ENCODE measurements around the gene CYB5RL. TPM values are rescaled to one million over a fixed set of nuclear protein-coding genes. Genes with fewer than 3 reads are reported as not detected.

CYB5RL gene
- total and polyA plus RNA-seq, 2 donors (not counting 3 experiments of a cell fraction or from before 2014, with no cell fraction given), result 5.8 to 8.6 TPM

- BruUV-seq (replicated peaks), result no TSS peak
Observed at GRCh38 chr1:54171606-54172005, 28.2 kb downstream of the CYB5RL start.

GRCh38 chr1:54171016-54171415, 28.8 kb downstream of the CYB5RL start:
- CTCF ChIA-PET, result interaction anchor here (0.9 to 1.6 kb wide), 3 partner anchors 10 to 46 kb away, joined by 3 to 5 read pairs (median 3); no protein-coding TSS in a partner anchor
- intact Hi-C loops (cut with micrococcal nuclease), result no loop called here

More at GRCh38 chr1:54171606-54172005, 28.2 kb downstream of the CYB5RL start:
- Histone ChIP-seq H3K27me3 (ENCODE audit: control insufficient read depth in 2 of 2, insufficient read depth in 2 of 2, low read length in 2 of 2) (no peaks in the 10 kb centered on the region), H3K4me2 (ENCODE audit: insufficient read depth, low read length) (no peak overlapping the region), H2AFZ (ENCODE audit: low read depth, low read length) (no peak overlapping the region), H4K20me1 (replicated peaks; ENCODE audit: control insufficient read depth, extremely low read depth, insufficient read depth, low read length) (no peaks in the 10 kb centered on the region), H3K4me1 (ENCODE audit: control insufficient read depth, extremely low read depth, insufficient read depth, low read length) (peaks cover 17% of the 10 kb centered on the region), H3K36me3 (ENCODE audit: control insufficient read depth in 2 of 2, extremely low read depth in 1 of 2, insufficient read depth in 2 of 2, low read length in 2 of 2) (no peaks in the 10 kb centered on the region), H3K9me3 (replicated peaks; ENCODE audit: control insufficient read depth, insufficient read depth, low read length) (no peaks in the 10 kb centered on the region), H3K27ac (ENCODE audit: insufficient read depth, low read depth, low read length) (no peak overlapping the region), H3K79me2 (ENCODE audit: control insufficient read depth, insufficient read depth, low read length) (no peaks in the 10 kb centered on the region), H3K9ac (replicated peaks; ENCODE audit: extremely low read depth, insufficient read depth, low read length) (no peak overlapping the region), H3K4me3 (replicated peaks in 1 of 3; ENCODE audit: insufficient read depth in 1 of 3, low read depth in 1 of 3, low read length in 3 of 3) (no peak overlapping the region), H3K9me1 (replicated peaks; ENCODE audit: control insufficient read depth, extremely low read depth, insufficient read depth, low read length) (no peaks in the 10 kb centered on the region)
- ChIA-PET POLR2A (no interaction called here), CTCF (interaction anchor here (0.9 to 2.2 kb wide), 4 partner anchors 10 to 46 kb away, joined by 3 to 12 read pairs (median 4); no protein-coding TSS in a partner anchor)
- dilution Hi-C loops (cut with MboI; ENCODE audit: extremely low pct_ligation_motif_present, low sequenced_read_pairs) (no loop called here), intact Hi-C loops (cut with micrococcal nuclease) (no loop called here)
- TF ChIP-seq FOS (IDR thresholded peaks at IDR 0.05; ENCODE audit: borderline replicate concordance, insufficient read depth, low read length), result no peak
- TF ChIP-seq MAX (IDR thresholded peaks at IDR 0.05; ENCODE audit: insufficient read depth, insufficient read length), result no peak
- no peak for TF ChIP-seq MYC (IDR thresholded peaks at IDR 0.05; ENCODE audit: low read depth, low read length)
- TF ChIP-seq GATA2 (IDR thresholded peaks at IDR 0.05; ENCODE audit: insufficient read depth, insufficient read length, low read depth, low read length), result no peak
- DNase-seq (ENCODE audit: low read depth, low spot score), result no peak
- FAIRE-seq, result no peak

More at GRCh38 chr1:54171016-54171415, 28.8 kb downstream of the CYB5RL start:
- POLR2A ChIA-PET, result no interaction called here
- H3K9me3 ChIP-seq (replicated peaks; ENCODE audit: control insufficient read depth, insufficient read depth, low read length), result no peaks in the 10 kb centered on the region
- FAIRE-seq, result no peak
- BruUV-seq (replicated peaks), result no TSS peak
- no peak for DNase-seq (ENCODE audit: low read depth, low spot score)
- no peaks in the 10 kb centered on the region for H3K9me1 ChIP-seq (replicated peaks; ENCODE audit: control insufficient read depth, extremely low read depth, insufficient read depth, low read length)
- H2AFZ ChIP-seq (ENCODE audit: low read depth, low read length), result no peak overlapping the region
- no peaks in the 10 kb centered on the region for H3K27me3 ChIP-seq (ENCODE audit: control insufficient read depth in 2 of 2, insufficient read depth in 2 of 2, low read length in 2 of 2)
- no peak overlapping the region for H3K27ac ChIP-seq (ENCODE audit: insufficient read depth, low read depth, low read length)
- no peaks in the 10 kb centered on the region for H4K20me1 ChIP-seq (replicated peaks; ENCODE audit: control insufficient read depth, extremely low read depth, insufficient read depth, low read length)
- no peak overlapping the region for H3K4me3 ChIP-seq (replicated peaks in 1 of 3; ENCODE audit: insufficient read depth in 1 of 3, low read depth in 1 of 3, low read length in 3 of 3)
- H3K36me3 ChIP-seq (ENCODE audit: control insufficient read depth in 2 of 2, extremely low read depth in 1 of 2, insufficient read depth in 2 of 2, low read length in 2 of 2), result no peaks in the 10 kb centered on the region
- no peaks in the 10 kb centered on the region for H3K79me2 ChIP-seq (ENCODE audit: control insufficient read depth, insufficient read depth, low read length)
- no peak overlapping the region for H3K9ac ChIP-seq (replicated peaks; ENCODE audit: extremely low read depth, insufficient read depth, low read length)
- TF ChIP-seq JUN (IDR thresholded peaks at IDR 0.05; ENCODE audit: borderline replicate concordance, insufficient read depth, insufficient read length, low read depth), result no peak
- TF ChIP-seq FOS (IDR thresholded peaks at IDR 0.05; ENCODE audit: borderline replicate concordance, insufficient read depth, low read length), result no peak
- no peak for TF ChIP-seq POLR2A (IDR thresholded peaks at IDR 0.05; ENCODE audit: low read depth, low read length)
- no peak for TF ChIP-seq MYC (IDR thresholded peaks at IDR 0.05; ENCODE audit: low read depth, low read length)
- TF ChIP-seq MAX (IDR thresholded peaks at IDR 0.05; ENCODE audit: insufficient read depth, insufficient read length), result no peak
- no peak for TF ChIP-seq GATA2 (IDR thresholded peaks at IDR 0.05; ENCODE audit: insufficient read depth, insufficient read length, low read depth, low read length)
- no peak for TF ChIP-seq CTCF (IDR thresholded peaks at IDR 0.05; ENCODE audit: extremely low read depth in 1 of 2, insufficient read depth in 1 of 2, low read depth in 1 of 2, low read length in 2 of 2)
- TF ChIP-seq EZH2 (IDR thresholded peaks at IDR 0.05; ENCODE audit: borderline replicate concordance, low read depth, low read length, severe bottlenecking), result no peak
- TF ChIP-seq POLR2AphosphoS5 (IDR thresholded peaks at IDR 0.05; ENCODE audit: insufficient read depth, low read depth, low read length), result no peak
- no peak overlapping the region for H3K4me2 ChIP-seq (ENCODE audit: insufficient read depth, low read length)
- dilution Hi-C loops (cut with MboI; ENCODE audit: extremely low pct_ligation_motif_present, low sequenced_read_pairs), result no loop called here
- H3K4me1 ChIP-seq (ENCODE audit: control insufficient read depth, extremely low read depth, insufficient read depth, low read length), result peaks cover 17% of the 10 kb centered on the region

Data from endothelial cell of umbilical vein (primary cell).